Activated CD8-positive, alpha-beta memory T cell treated with anti-CD3 and anti-CD28 coated beads for 36 hours (primary cell): Measurements from ENCODE around the gene ITGA8. TPM values are rescaled to one million over a fixed set of nuclear protein-coding genes. Genes with fewer than 3 reads are reported as not detected.
"Not testable (repeated sequence)": the region's sequence is repeated elsewhere in the genome, so short reads cannot be mapped to it uniquely, and the experiment has no call there.

Experiments
- CTCF ChIA-PET: fragments of 350-600 bp; sonication (Branson Sonifier 250); formaldehyde crosslinking; loops from one replicate; lab custom pipeline; 2021; ENCODE audit warnings: antibody characterized with exemption; lab: Charles Lee
- POLR2A ChIA-PET: fragments of 350-600 bp; sonication (Branson Sonifier 250); formaldehyde crosslinking; loops from one replicate; lab custom pipeline; 2021; ENCODE audit warnings: antibody characterized with exemption; lab: Charles Lee
- total RNA-seq, 2 experiments: library from RNA; stranded (reverse); gene quantifications; one replicate each; pipeline ENCODE4 v1.2.3, GENCODE V29; 2021

ITGA8 gene
- not detected for total RNA-seq

GRCh38 chr10:15719899-15720634 is at the start of gene ITGA8:
ITGA8 (minus strand) TSS chr10:15719922; CDS start chr10:15719771, 151 bp downstream.
- ChIA-PET CTCF (no interaction called here), POLR2A (no interaction called here)

- ChIA-PET CTCF (no interaction called here), POLR2A (no interaction called here)
Observed at GRCh38 chr10:15764892-15765454, 45.3 kb upstream of the ITGA8 start.

GRCh38 chr10:15763006-15763405 is 43.3 kb upstream of the ITGA8 start:
- ChIA-PET CTCF (no interaction called here), POLR2A (no interaction called here)

- CTCF ChIA-PET, POLR2A ChIA-PET: not testable (repeated sequence)
Observed at GRCh38 chr10:15762239-15762638, 42.5 kb upstream of the ITGA8 start.

- CTCF ChIA-PET, POLR2A ChIA-PET: not testable (repeated sequence)
Observed at GRCh38 chr10:15761224-15761623, 41.5 kb upstream of the ITGA8 start.

GRCh38 chr10:15760681-15761080 is 41.0 kb upstream of the ITGA8 start:
- ChIA-PET CTCF (no interaction called here), POLR2A (no interaction called here)

- POLR2A ChIA-PET: no interaction called here
- CTCF ChIA-PET: no interaction called here
Observed at GRCh38 chr10:15759265-15759664, 39.5 kb upstream of the ITGA8 start.

- POLR2A ChIA-PET: no interaction called here
- CTCF ChIA-PET: no interaction called here
Observed at GRCh38 chr10:15758618-15759017, 38.9 kb upstream of the ITGA8 start.

GRCh38 chr10:15754937-15755336 is 35.2 kb upstream of the ITGA8 start:
- CTCF ChIA-PET: no interaction called here
- POLR2A ChIA-PET: no interaction called here

- POLR2A ChIA-PET: no interaction called here
Observed at GRCh38 chr10:15751046-15751445, 31.3 kb upstream of the ITGA8 start.

GRCh38 chr10:15748126-15748525 is 28.4 kb upstream of the ITGA8 start:
- ChIA-PET CTCF (no interaction called here), POLR2A (no interaction called here)

More at GRCh38 chr10:15751046-15751445, 31.3 kb upstream of the ITGA8 start:
- CTCF ChIA-PET: no interaction called here

- CTCF ChIA-PET: no interaction called here
- POLR2A ChIA-PET: no interaction called here
Observed at GRCh38 chr10:15747632-15748031, 27.9 kb upstream of the ITGA8 start.

GRCh38 chr10:15745751-15746150 is 26.0 kb upstream of the ITGA8 start:
- POLR2A ChIA-PET: no interaction called here
- CTCF ChIA-PET: no interaction called here

- ChIA-PET POLR2A (no interaction called here), CTCF (no interaction called here)
Observed at GRCh38 chr10:15744217-15744865, 24.6 kb upstream of the ITGA8 start.

- POLR2A ChIA-PET: no interaction called here
- CTCF ChIA-PET: no interaction called here
Observed at GRCh38 chr10:15743443-15743842, 23.7 kb upstream of the ITGA8 start.

- POLR2A ChIA-PET: no interaction called here
- CTCF ChIA-PET: no interaction called here
Observed at GRCh38 chr10:15742836-15743235, 23.1 kb upstream of the ITGA8 start.

GRCh38 chr10:15742102-15742501 is 22.4 kb upstream of the ITGA8 start:
- CTCF ChIA-PET: no interaction called here
- POLR2A ChIA-PET: no interaction called here

- ChIA-PET POLR2A (no interaction called here), CTCF (no interaction called here)
Observed at GRCh38 chr10:15741581-15741980, 21.9 kb upstream of the ITGA8 start.

GRCh38 chr10:15740261-15740660 is 20.5 kb upstream of the ITGA8 start:
- CTCF ChIA-PET: no interaction called here
- POLR2A ChIA-PET: no interaction called here

GRCh38 chr10:15739254-15739970 is 19.7 kb upstream of the ITGA8 start:
- POLR2A ChIA-PET: no interaction called here
- CTCF ChIA-PET: interaction anchor here (0.7 kb wide), 2 partner anchors 105 to 320 kb away, joined by 3 to 4 read pairs; no protein-coding TSS in a partner anchor
